K562 (cell line): ENCODE measurements around the gene MMP11. TPM values are rescaled to one million over a fixed set of nuclear protein-coding genes. Genes with fewer than 3 reads are reported as not detected.

Experiments used
- ATAC-seq: fragments of 200-7000 bp; cut with Tn5 transposase; 3 replicates; pipeline ENCODE4 v1.9.1; 2020; ENCODE audit warnings: moderate library complexity
- BruUV-seq: library from RNA; stranded (reverse); fragments of 400-500 nt; replicated peaks from 2 replicates; lab custom pipeline; 2021; lab: Mats Ljungman, UMichigan
- CTCF ChIA-PET: fragments of 300-600 bp; formaldehyde crosslinking; extraction: SDS; loops from one replicate; lab custom pipeline; 2021; ENCODE audit warnings: low intra/inter-chr PET ratio; lab: Yijun Ruan, JAX
- POLR2A ChIA-PET: fragments of 300-600, 350-650 bp; sonication (Branson Sonifier 250); formaldehyde crosslinking; extraction: SDS; loops from one replicate; lab custom pipeline; 2021; ENCODE audit warnings: antibody characterized with exemption, inconsistent platforms; lab: Yijun Ruan, JAX
- DNase-seq, 4 experiments: peaks; one replicate each; pipeline versions ENCODE4 v3.0.0 to v3.0.0-alpha.2; 2011 to 2018; ENCODE audit warnings: low spot score in 3 of 4, mixed read lengths in 3 of 4; ENCODE audit errors: extremely low read depth in 1 of 4
- FAIRE-seq: peaks from 2 replicates; lab custom pipeline; 2011; peaks lifted over from hg19 to GRCh38; lab: Jason Lieb, UNC
- H2AFZ ChIP-seq: 2 replicates; pipeline ENCODE4 v1.6.0; 2011; ENCODE audit warnings: low read depth, low read length, control low read depth, inconsistent platforms
- H3K27ac ChIP-seq: fragments of 200-600 bp; 3 replicates; pipeline ENCODE4 v1.8.0; 2011; ENCODE audit warnings: low read depth, mild to moderate bottlenecking, control low read depth, inconsistent platforms, low read length, moderate library complexity, mixed read lengths; ENCODE audit errors: extremely low read depth
- H3K27me3 ChIP-seq, 2 experiments: fragments of 300-600 bp in 1 of 2; 2 replicates in 1 of 2; 3 replicates in 1 of 2; pipeline versions ENCODE4 v1.6.0 to v1.8.0; 2011; ENCODE audit warnings: inconsistent platforms in 2 of 2, low read length in 2 of 2, mild to moderate bottlenecking in 1 of 2, mixed read lengths in 1 of 2, moderate library complexity in 1 of 2; ENCODE audit not compliant: control insufficient read depth in 2 of 2, insufficient read depth in 2 of 2
- H3K36me3 ChIP-seq: fragments of 300-600 bp; 3 replicates; pipeline ENCODE4 v1.8.0; 2011; ENCODE audit warnings: mild to moderate bottlenecking, low read length, inconsistent platforms; ENCODE audit not compliant: control insufficient read depth, insufficient read depth
- H3K4me1 ChIP-seq, 2 experiments: fragments of 200-600 bp in 1 of 2; replicated peaks in 1 of 2; 2 replicates in 1 of 2; 3 replicates in 1 of 2; pipeline versions ENCODE4 v1.5.1 to v1.8.0; 2011; ENCODE audit warnings: inconsistent platforms in 2 of 2, low read length in 2 of 2, mild to moderate bottlenecking in 1 of 2, mixed read lengths in 1 of 2, moderate library complexity in 1 of 2; ENCODE audit not compliant: control insufficient read depth in 2 of 2, insufficient read depth in 2 of 2
- H3K4me2 ChIP-seq: 2 replicates; pipeline ENCODE4 v1.6.1; 2011; ENCODE audit warnings: low read length, control low read depth, inconsistent platforms, mixed read lengths; ENCODE audit not compliant: insufficient read depth
- H3K4me3 ChIP-seq: fragments of 200-600 bp; sonication (generic), shearing (Covaris generic); 2 replicates; pipeline ENCODE4 v1.5.1; 2016; ENCODE audit warnings: control low read depth, inconsistent platforms
- H3K79me2 ChIP-seq: fragments of 200-600 bp; 3 replicates; pipeline ENCODE4 v1.8.0; 2011; ENCODE audit warnings: low read length, inconsistent platforms; ENCODE audit not compliant: control insufficient read depth, insufficient read depth
- H3K9ac ChIP-seq, 2 experiments: 2 replicates each; pipeline versions ENCODE4 v1.6.0 to v1.6.1; 2011; ENCODE audit warnings: low read depth in 2 of 2, low read length in 2 of 2, control low read depth in 1 of 2, inconsistent platforms in 1 of 2, mild to moderate bottlenecking in 1 of 2, mixed read lengths in 1 of 2; ENCODE audit not compliant: insufficient read depth in 1 of 2
- H3K9me1 ChIP-seq: one replicate; pipeline ENCODE4 v1.6.0; 2011; ENCODE audit warnings: inconsistent platforms, mild to moderate bottlenecking, low read length, moderate library complexity; ENCODE audit not compliant: control insufficient read depth, insufficient read depth
- H3K9me3 ChIP-seq: replicated peaks from 2 replicates; pipeline ENCODE4 v1.5.1; 2011; ENCODE audit warnings: low read depth, low read length, inconsistent platforms; ENCODE audit not compliant: control insufficient read depth, insufficient read depth
- H4K20me1 ChIP-seq: replicated peaks from 2 replicates; pipeline ENCODE4 v1.6.1; 2011; ENCODE audit warnings: low read length, inconsistent platforms, mixed read lengths; ENCODE audit not compliant: control insufficient read depth, insufficient read depth
- CEBPB ChIP-seq: fragments of 450-650 bp; IDR thresholded peaks from 2 replicates; pipeline ENCODE4 v1.6.1; 2016; ENCODE audit warnings: missing genetic modification characterization, missing compliant biosample characterization
- CEBPG ChIP-seq, 3 experiments: fragments of 200-800 bp in 1 of 3; sonication (Bioruptor generic) in 1 of 3; sonication (generic) in 1 of 3; formaldehyde crosslinking in 1 of 3; IDR thresholded peaks in 2 of 3; conservative IDR thresholded peaks in 1 of 3; 2 replicates each; pipeline versions ENCODE4 v1.6.1 to v1.8.0; 2016 to 2022; ENCODE audit warnings: missing compliant biosample characterization in 2 of 3, missing genetic modification characterization in 2 of 3, mild to moderate bottlenecking in 1 of 3, missing genetic modification reagents in 1 of 3
- CHCHD3 ChIP-seq: fragments of 250-450 bp; sonication (Bioruptor Pico); IDR thresholded peaks from 2 replicates; pipeline ENCODE4 v2.1.2; 2022; ENCODE audit warnings: mild to moderate bottlenecking
- CTBP1 ChIP-seq: fragments of 450-650 bp; IDR thresholded peaks from 2 replicates; pipeline ENCODE4 v1.6.1; 2016; ENCODE audit warnings: borderline replicate concordance
- E2F4 ChIP-seq: sonication (generic); formaldehyde crosslinking; IDR thresholded peaks from 2 replicates; pipeline ENCODE4 v1.8.0; 2022; ENCODE audit warnings: mild to moderate bottlenecking, low read depth, missing genetic modification reagents
- ESRRA ChIP-seq: fragments of 450-650 bp; IDR thresholded peaks from 2 replicates; pipeline ENCODE4 v1.6.1; 2014; ENCODE audit warnings: low read depth, mild to moderate bottlenecking, moderate library complexity, borderline replicate concordance
- HMG20B ChIP-seq: fragments of 250-450 bp; sonication (Bioruptor Pico); IDR thresholded peaks from 2 replicates; pipeline ENCODE4 v1.5.0; 2021; ENCODE audit warnings: mild to moderate bottlenecking
- KAT2B ChIP-seq: IDR thresholded peaks from one replicate; pipeline ENCODE4 v1.6.1; 2012; ENCODE audit warnings: low read depth, mild to moderate bottlenecking, control low read depth, inconsistent platforms, low read length, moderate library complexity
- MBD2 ChIP-seq: sonication (generic); IDR thresholded peaks from 2 replicates; pipeline ENCODE4 v1.6.1; 2016; ENCODE audit warnings: low read depth, borderline replicate concordance
- NCOR1 ChIP-seq: fragments of 450-650 bp; IDR thresholded peaks from 2 replicates; pipeline ENCODE4 v1.6.1; 2016; ENCODE audit warnings: mild to moderate bottlenecking, moderate library complexity
- SRSF1 ChIP-seq: fragments of 200-400 bp; formaldehyde crosslinking; IDR thresholded peaks from 2 replicates; pipeline ENCODE4 v1.6.1; 2017; ENCODE audit warnings: mild to moderate bottlenecking, low read depth, low read length, moderate library complexity
- TFAM ChIP-seq: fragments of 250-450 bp; sonication (Bioruptor Pico); conservative IDR thresholded peaks from 2 replicates; pipeline ENCODE4 v1.5.0; 2021; ENCODE audit warnings: mild to moderate bottlenecking, moderate library complexity
- TFE3 ChIP-seq: fragments of 450-650 bp; formaldehyde crosslinking; IDR thresholded peaks from 2 replicates; pipeline ENCODE4 v1.4.0; 2020; ENCODE audit warnings: mild to moderate bottlenecking, mixed read lengths
- ZBTB7A ChIP-seq: IDR thresholded peaks from 2 replicates; pipeline ENCODE4 v1.6.1; 2011; ENCODE audit warnings: low read depth, mild to moderate bottlenecking, low read length, moderate library complexity, borderline replicate concordance; ENCODE audit not compliant: control insufficient read depth
- ZNF134 ChIP-seq: fragments of 250-450 bp; sonication (Bioruptor Pico); conservative IDR thresholded peaks from 2 replicates; pipeline ENCODE4 v1.4.0; 2020
- ZNF41 ChIP-seq: fragments of 250-450 bp; sonication (Bioruptor Pico); conservative IDR thresholded peaks from 2 replicates; pipeline ENCODE4 v1.4.0; 2020; ENCODE audit warnings: mild to moderate bottlenecking
- WGBS: fragments of 100-300 bp; shearing (Covaris generic); methylation state at CpG from one replicate; pipeline ENCODE4 v1.1.6; 2016; ENCODE audit warnings: low coverage, mixed read lengths; ENCODE audit not compliant: insufficient coverage; ENCODE audit errors: missing lambda C conversion rate; 5-methylcytosine and 5-hydroxymethylcytosine counted together
- in situ Hi-C: fragments of 300-500 bp; cut with MboI; formaldehyde crosslinking; loops from 4 replicates; pipeline ENCODE4 v1.15.0; 2018; ENCODE audit warnings: inconsistent platforms, mixed read lengths
- intact Hi-C: fragments of 100-400 bp; cut with micrococcal nuclease; formaldehyde crosslinking; loops from 2 replicates; pipeline ENCODE4 v1.14.2; 2022
- polyA plus RNA-seq, 8 experiments: library from polyadenylated mRNA; depleted of rRNA in 4 of 8; stranded (reverse) in 5 of 8; unstranded in 3 of 8; fragments of >200 nt; fragmentation: Nextera tagmentation in 2 of 8; fragmentation: Illumina TruSeq in 1 of 8; extraction: Ambion mirVana in 2 of 8; extraction: Trizol in 1 of 8; gene quantifications; 2 replicates each; pipeline versions ENCODE4 v1.2.1 to v1.2.3, GENCODE V29; 2011 to 2014; ENCODE audit warnings: inconsistent platforms in 1 of 8, missing spikeins in 1 of 8
- total RNA-seq, 7 experiments: library from RNA; depleted of rRNA in 6 of 7; stranded (reverse); fragments of >200 nt in 6 of 7; fragmentation: Illumina TruSeq in 2 of 7; extraction: Trizol in 2 of 7; gene quantifications; 2 replicates each; pipeline versions ENCODE4 v1.2.1 to v1.2.3, GENCODE V29; 2011 to 2021; ENCODE audit warnings: low replicate concordance in 1 of 7

Gene MMP11
- total and polyA plus RNA-seq, 9 of the 15 experiments (the other 6 are each of a cell fraction or from before 2014, with no cell fraction given), result 0.14 to 1.8 (median 1.1) TPM; not detected in 2

- in situ Hi-C loops, result no loop called here
- POLR2A ChIA-PET, result interaction anchor here (0.6 to 1.3 kb wide), 2 partner anchors 39 to 228 kb away, joined by 3 to 6 read pairs; no protein-coding TSS in a partner anchor
These were observed 39.7 kb downstream of the MMP11 start for GRCh38 chr22:23812378-23812777.

GRCh38 chr22:23815541-23816155, 43.0 kb downstream of the MMP11 start:
- ChIA-PET POLR2A (no interaction called here), CTCF (no interaction called here)
- H3K4me3 ChIP-seq, result no peak overlapping the region
- 72% methylated on average over 9 of the region's 10 CpGs for WGBS
- no peak overlapping the region for H3K4me2 ChIP-seq
- no TSS peak for BruUV-seq
- no peak overlapping the region for H3K9ac ChIP-seq
- H2AFZ ChIP-seq, result no peak overlapping the region
- H3K9me1 ChIP-seq, result no peaks in the 10 kb centered on the region
- intact Hi-C loops (no loop called here), in situ Hi-C loops (no loop called here)
- no peak overlapping the region for H3K27ac ChIP-seq
- H3K79me2 ChIP-seq, result no peaks in the 10 kb centered on the region
- DNase-seq, result no peak
- H3K9me3 ChIP-seq, result no peaks in the 10 kb centered on the region
- no peaks in the 10 kb centered on the region for H3K27me3 ChIP-seq
- no peaks in the 10 kb centered on the region; a peak in 1 of 5 replicates for H3K4me1 ChIP-seq
- no peaks in the 10 kb centered on the region for H4K20me1 ChIP-seq
- peaks cover 37% of the 10 kb centered on the region; the same call in 2 of the 3 replicates for H3K36me3 ChIP-seq
- ATAC-seq, result no peak
- FAIRE-seq, result no peak
- TF ChIP-seq SRSF1 (no peak), ZNF134 (CRISPR knock-in tag) (no peak), CHCHD3 (CRISPR knock-in tag) (no peak), HMG20B (no peak), ZBTB7A (no peak), KAT2B (no peak), TFAM (no peak), TFE3 (CRISPR knock-in tag) (no peak), MBD2 (no peak), ESRRA (no peak), CTBP1 (no peak), NCOR1 (no peak), E2F4 (no peak)

More at GRCh38 chr22:23812378-23812777, 39.7 kb downstream of the MMP11 start:
- no peak overlapping the region for H3K4me3 ChIP-seq
- H2AFZ ChIP-seq, result no peak overlapping the region
- ATAC-seq, result no peak
- intact Hi-C loops, result no loop called here
- H3K36me3 ChIP-seq, result peaks cover 26% of the 10 kb centered on the region; the same call in 2 of the 3 replicates
- no peaks in the 10 kb centered on the region for H3K9me1 ChIP-seq
- 94% methylated on average over 4 of the region's 4 CpGs for WGBS
- no peak overlapping the region for H3K4me2 ChIP-seq
- DNase-seq, result no peak
- CTCF ChIA-PET, result no interaction called here
- no peaks in the 10 kb centered on the region for H4K20me1 ChIP-seq
- no peak overlapping the region for H3K27ac ChIP-seq
- no peaks in the 10 kb centered on the region for H3K27me3 ChIP-seq
- no peaks in the 10 kb centered on the region for H3K79me2 ChIP-seq
- H3K9me3 ChIP-seq, result no peaks in the 10 kb centered on the region
- TF ChIP-seq CEBPG (CRISPR knock-in tag; IDR thresholded peaks at IDR 0.05), result no peak
- TF ChIP-seq CEBPG (tag; conservative IDR thresholded peaks at IDR 0.05 in 1 of 2, IDR thresholded peaks at IDR 0.05 in 1 of 2), result peak; percentile 50 to 80
- TF ChIP-seq ZNF41 (CRISPR knock-in tag), result no peak
- TF ChIP-seq CEBPB, result peak; percentile 87
- H3K4me1 ChIP-seq, result no peaks in the 10 kb centered on the region; a peak in 1 of 5 replicates
- H3K9ac ChIP-seq, result no peak overlapping the region
- FAIRE-seq, result no peak
- BruUV-seq, result no TSS peak
